SK-N-SH treated with all-trans-retinoic acid at 6 μM for 48 hours (cell line): ENCODE measurements around the gene CHST11.

ENCODE experiments used
- OSR1 ChIP-seq: fragments of 250-450 bp; sonication (Bioruptor Pico); IDR thresholded peaks from 2 replicates; pipeline ENCODE4 v1.8.0; 2022; ENCODE audit warnings: moderate library complexity, mild to moderate bottlenecking, inconsistent platforms
- RARB ChIP-seq: fragments of 250-450 bp; sonication (Bioruptor Pico); IDR thresholded peaks from 2 replicates; pipeline ENCODE4 v1.8.0; 2021; ENCODE audit warnings: mild to moderate bottlenecking, moderate library complexity
- TCF4 ChIP-seq: fragments of 250-450 bp; sonication (Bioruptor Pico); IDR thresholded peaks from 2 replicates; pipeline ENCODE4 v1.8.0; 2021; ENCODE audit warnings: mild to moderate bottlenecking, moderate library complexity, borderline replicate concordance
- TOX ChIP-seq: fragments of 250-450 bp; sonication (Bioruptor Pico); IDR thresholded peaks from 2 replicates; pipeline ENCODE4 v1.8.0; 2021; ENCODE audit warnings: mild to moderate bottlenecking, moderate library complexity, borderline replicate concordance
- ZNF565 ChIP-seq: fragments of 450-650 bp; formaldehyde crosslinking; conservative IDR thresholded peaks from 2 replicates; pipeline ENCODE4 v1.5.0; 2020; ENCODE audit warnings: low read depth, mild to moderate bottlenecking, moderate library complexity
- ZNF70 ChIP-seq: fragments of 450-650 bp; formaldehyde crosslinking; IDR thresholded peaks from 2 replicates; pipeline ENCODE4 v1.5.0; 2020; ENCODE audit warnings: mild to moderate bottlenecking, moderate library complexity
- TF ChIP-seq, protein P1 (sequence below): fragments of 250-450 bp; sonication (Bioruptor Pico); IDR thresholded peaks from 2 replicates; pipeline ENCODE4 v1.5.1; 2020; ENCODE audit warnings: low read depth, mild to moderate bottlenecking, moderate library complexity
- TF ChIP-seq, protein P2 (sequence below): fragments of 250-450 bp; sonication (Bioruptor Pico); IDR thresholded peaks from 2 replicates; pipeline ENCODE4 v1.8.0; 2020; ENCODE audit warnings: mild to moderate bottlenecking, moderate library complexity, borderline replicate concordance
- TF ChIP-seq, protein P3 (sequence below): fragments of 250-450 bp; sonication (Bioruptor Pico); IDR thresholded peaks from 2 replicates; pipeline ENCODE4 v1.5.1; 2021; ENCODE audit warnings: mild to moderate bottlenecking, moderate library complexity

DNA sequence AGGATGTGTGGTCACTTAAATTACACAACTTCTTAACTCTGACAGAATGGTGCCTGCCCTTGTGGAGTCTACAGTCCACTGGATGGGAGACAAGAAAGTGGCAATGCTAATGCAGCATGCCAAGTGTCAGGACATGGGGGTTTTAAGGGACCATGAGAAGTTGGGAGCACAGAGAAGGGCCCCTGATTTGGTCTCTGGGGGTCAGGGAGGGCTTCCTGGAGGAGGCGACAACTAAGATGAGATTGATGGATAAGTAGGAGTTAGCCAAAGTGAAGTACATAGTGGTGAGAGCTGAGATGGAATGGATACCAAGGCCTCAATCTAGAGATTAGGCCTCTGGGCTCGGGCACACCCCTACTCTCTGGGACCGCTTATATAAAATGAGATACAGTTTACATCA is 236.7 kb downstream of the CHST11 start:
- TF ChIP-seq ZNF565 (CRISPR knock-in tag) (no peak), RARB (CRISPR knock-in tag) (no peak), OSR1 (CRISPR knock-in tag) (no peak), TOX (CRISPR knock-in tag) (no peak), TCF4 (CRISPR knock-in tag) (no peak), ZNF70 (CRISPR knock-in tag) (no peak)
- TF ChIP-seq, protein P1, sequence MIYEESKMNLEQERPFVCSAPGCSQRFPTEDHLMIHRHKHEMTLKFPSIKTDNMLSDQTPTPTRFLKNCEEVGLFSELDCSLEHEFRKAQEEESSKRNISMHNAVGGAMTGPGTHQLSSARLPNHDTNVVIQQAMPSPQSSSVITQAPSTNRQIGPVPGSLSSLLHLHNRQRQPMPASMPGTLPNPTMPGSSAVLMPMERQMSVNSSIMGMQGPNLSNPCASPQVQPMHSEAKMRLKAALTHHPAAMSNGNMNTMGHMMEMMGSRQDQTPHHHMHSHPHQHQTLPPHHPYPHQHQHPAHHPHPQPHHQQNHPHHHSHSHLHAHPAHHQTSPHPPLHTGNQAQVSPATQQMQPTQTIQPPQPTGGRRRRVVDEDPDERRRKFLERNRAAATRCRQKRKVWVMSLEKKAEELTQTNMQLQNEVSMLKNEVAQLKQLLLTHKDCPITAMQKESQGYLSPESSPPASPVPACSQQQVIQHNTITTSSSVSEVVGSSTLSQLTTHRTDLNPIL (CRISPR knock-in tag): no peak
- TF ChIP-seq, protein P2, sequence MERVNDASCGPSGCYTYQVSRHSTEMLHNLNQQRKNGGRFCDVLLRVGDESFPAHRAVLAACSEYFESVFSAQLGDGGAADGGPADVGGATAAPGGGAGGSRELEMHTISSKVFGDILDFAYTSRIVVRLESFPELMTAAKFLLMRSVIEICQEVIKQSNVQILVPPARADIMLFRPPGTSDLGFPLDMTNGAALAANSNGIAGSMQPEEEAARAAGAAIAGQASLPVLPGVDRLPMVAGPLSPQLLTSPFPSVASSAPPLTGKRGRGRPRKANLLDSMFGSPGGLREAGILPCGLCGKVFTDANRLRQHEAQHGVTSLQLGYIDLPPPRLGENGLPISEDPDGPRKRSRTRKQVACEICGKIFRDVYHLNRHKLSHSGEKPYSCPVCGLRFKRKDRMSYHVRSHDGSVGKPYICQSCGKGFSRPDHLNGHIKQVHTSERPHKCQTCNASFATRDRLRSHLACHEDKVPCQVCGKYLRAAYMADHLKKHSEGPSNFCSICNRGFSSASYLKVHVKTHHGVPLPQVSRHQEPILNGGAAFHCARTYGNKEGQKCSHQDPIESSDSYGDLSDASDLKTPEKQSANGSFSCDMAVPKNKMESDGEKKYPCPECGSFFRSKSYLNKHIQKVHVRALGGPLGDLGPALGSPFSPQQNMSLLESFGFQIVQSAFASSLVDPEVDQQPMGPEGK: no peak
- TF ChIP-seq, protein P3, sequence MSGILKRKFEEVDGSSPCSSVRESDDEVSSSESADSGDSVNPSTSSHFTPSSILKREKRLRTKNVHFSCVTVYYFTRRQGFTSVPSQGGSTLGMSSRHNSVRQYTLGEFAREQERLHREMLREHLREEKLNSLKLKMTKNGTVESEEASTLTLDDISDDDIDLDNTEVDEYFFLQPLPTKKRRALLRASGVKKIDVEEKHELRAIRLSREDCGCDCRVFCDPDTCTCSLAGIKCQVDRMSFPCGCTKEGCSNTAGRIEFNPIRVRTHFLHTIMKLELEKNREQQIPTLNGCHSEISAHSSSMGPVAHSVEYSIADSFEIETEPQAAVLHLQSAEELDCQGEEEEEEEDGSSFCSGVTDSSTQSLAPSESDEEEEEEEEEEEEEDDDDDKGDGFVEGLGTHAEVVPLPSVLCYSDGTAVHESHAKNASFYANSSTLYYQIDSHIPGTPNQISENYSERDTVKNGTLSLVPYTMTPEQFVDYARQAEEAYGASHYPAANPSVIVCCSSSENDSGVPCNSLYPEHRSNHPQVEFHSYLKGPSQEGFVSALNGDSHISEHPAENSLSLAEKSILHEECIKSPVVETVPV: no peak
